GM12878 (cell line): ENCODE data around the gene FCN2.

ENCODE experiments used
- BRCA1 ChIP-seq: IDR thresholded peaks from 2 replicates; pipeline ENCODE4 v1.6.1; 2011; ENCODE audit warnings: low read depth, low read length, improper control_type of control experiment
- CEBPB ChIP-seq, 2 experiments: fragments of 150-350 bp in 1 of 2; IDR thresholded peaks; 2 replicates each; pipeline ENCODE4 v1.6.1; 2012 to 2014; ENCODE audit warnings: low read depth in 2 of 2, low read length in 2 of 2, borderline replicate concordance in 1 of 2, inconsistent platforms in 1 of 2
- CHD4 ChIP-seq: fragments of 200-600 bp; sonication (generic); IDR thresholded peaks from 2 replicates; pipeline ENCODE4 v1.6.1; 2016; ENCODE audit warnings: mild to moderate bottlenecking
- CTCF ChIP-seq, 3 experiments: IDR thresholded peaks in 2 of 3; conservative IDR thresholded peaks in 1 of 3; 2 replicates each; pipeline ENCODE4 v1.5.1; 2011; ENCODE audit warnings: low read depth in 3 of 3, low read length in 3 of 3, mild to moderate bottlenecking in 3 of 3, control low read depth in 2 of 3, moderate library complexity in 2 of 3, inconsistent platforms in 1 of 3, mixed read lengths in 1 of 3; ENCODE audit not compliant: control insufficient read depth in 2 of 3, insufficient read depth in 1 of 3; ENCODE audit errors: extremely low read depth in 1 of 3
- EP300 ChIP-seq, 2 experiments: fragments of 150-350 bp in 1 of 2; IDR thresholded peaks; 2 replicates each; pipeline ENCODE4 v1.6.1; 2011 to 2012; ENCODE audit warnings: low read depth in 2 of 2, low read length in 2 of 2, borderline replicate concordance in 1 of 2, improper control_type of control experiment in 1 of 2, inconsistent platforms in 1 of 2; ENCODE audit not compliant: control insufficient read depth in 1 of 2
- FOS ChIP-seq: IDR thresholded peaks from 3 replicates; pipeline ENCODE4 v1.6.1; 2011; ENCODE audit warnings: borderline replicate concordance; ENCODE audit not compliant: insufficient read length; ENCODE audit errors: extremely low read depth
- NBN ChIP-seq: fragments of 450-650 bp; IDR thresholded peaks from 2 replicates; pipeline ENCODE4 v1.6.1; 2016
- NR2C2 ChIP-seq: IDR thresholded peaks from 2 replicates; pipeline ENCODE4 v1.6.1; 2011; ENCODE audit warnings: borderline replicate concordance, low read depth; ENCODE audit not compliant: control insufficient read depth, insufficient read length
- POLR2AphosphoS5 ChIP-seq: IDR thresholded peaks from 2 replicates; pipeline ENCODE4 v1.6.1; 2011; ENCODE audit warnings: mild to moderate bottlenecking, low read length, inconsistent platforms
- SIN3A ChIP-seq: IDR thresholded peaks from 2 replicates; pipeline ENCODE4 v1.6.1; 2012; ENCODE audit warnings: low read depth, low read length, improper control_type of control experiment
- TF ChIP-seq, protein P1 (sequence below): fragments of 450-650 bp; IDR thresholded peaks from 2 replicates; pipeline ENCODE4 v1.6.1; 2018; ENCODE audit warnings: borderline replicate concordance, mild to moderate bottlenecking; ENCODE audit not compliant: partially characterized antibody

GRCh38 chr9:134912126-134912840 is 31.7 kb downstream of the FCN2 start:
- no peak for TF ChIP-seq CTCF (IDR thresholded peaks at IDR 0.05 in 2 of 3, conservative IDR thresholded peaks at IDR 0.05 in 1 of 3; ENCODE audit: control insufficient read depth in 2 of 3, extremely low read depth in 1 of 3, insufficient read depth in 1 of 3, low read depth in 3 of 3, low read length in 3 of 3)
- TF ChIP-seq, protein P1, sequence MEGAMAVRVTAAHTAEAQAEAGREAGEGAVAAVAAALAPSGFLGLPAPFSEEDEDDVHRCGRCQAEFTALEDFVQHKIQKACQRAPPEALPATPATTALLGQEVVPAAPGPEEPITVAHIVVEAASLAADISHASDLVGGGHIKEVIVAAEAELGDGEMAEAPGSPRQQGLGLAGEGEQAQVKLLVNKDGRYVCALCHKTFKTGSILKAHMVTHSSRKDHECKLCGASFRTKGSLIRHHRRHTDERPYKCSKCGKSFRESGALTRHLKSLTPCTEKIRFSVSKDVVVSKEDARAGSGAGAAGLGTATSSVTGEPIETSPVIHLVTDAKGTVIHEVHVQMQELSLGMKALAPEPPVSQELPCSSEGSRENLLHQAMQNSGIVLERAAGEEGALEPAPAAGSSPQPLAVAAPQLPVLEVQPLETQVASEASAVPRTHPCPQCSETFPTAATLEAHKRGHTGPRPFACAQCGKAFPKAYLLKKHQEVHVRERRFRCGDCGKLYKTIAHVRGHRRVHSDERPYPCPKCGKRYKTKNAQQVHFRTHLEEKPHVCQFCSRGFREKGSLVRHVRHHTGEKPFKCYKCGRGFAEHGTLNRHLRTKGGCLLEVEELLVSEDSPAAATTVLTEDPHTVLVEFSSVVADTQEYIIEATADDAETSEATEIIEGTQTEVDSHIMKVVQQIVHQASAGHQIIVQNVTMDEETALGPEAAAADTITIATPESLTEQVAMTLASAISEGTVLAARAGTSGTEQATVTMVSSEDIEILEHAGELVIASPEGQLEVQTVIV: no peak
- TF ChIP-seq CEBPB (IDR thresholded peaks at IDR 0.05; ENCODE audit: borderline replicate concordance in 1 of 2, low read depth in 2 of 2, low read length in 2 of 2): no peak
- no peak for TF ChIP-seq NR2C2
- TF ChIP-seq FOS: no peak
- no peak for TF ChIP-seq SIN3A
- TF ChIP-seq CHD4: no peak
- TF ChIP-seq NBN: no peak
- no peak for TF ChIP-seq BRCA1
- TF ChIP-seq EP300 (IDR thresholded peaks at IDR 0.05; ENCODE audit: borderline replicate concordance in 1 of 2, control insufficient read depth in 1 of 2, low read depth in 2 of 2, low read length in 2 of 2): no peak
- no peak for TF ChIP-seq POLR2AphosphoS5
